ENCODE data around the gene TSSK6. TPM values are rescaled to one million over a fixed set of nuclear protein-coding genes. Genes with fewer than 3 reads are reported as not detected.

TSSK6 gene
- total RNA-seq, 2 experiments from 2014 or later, result 4.5 TPM

DNA sequence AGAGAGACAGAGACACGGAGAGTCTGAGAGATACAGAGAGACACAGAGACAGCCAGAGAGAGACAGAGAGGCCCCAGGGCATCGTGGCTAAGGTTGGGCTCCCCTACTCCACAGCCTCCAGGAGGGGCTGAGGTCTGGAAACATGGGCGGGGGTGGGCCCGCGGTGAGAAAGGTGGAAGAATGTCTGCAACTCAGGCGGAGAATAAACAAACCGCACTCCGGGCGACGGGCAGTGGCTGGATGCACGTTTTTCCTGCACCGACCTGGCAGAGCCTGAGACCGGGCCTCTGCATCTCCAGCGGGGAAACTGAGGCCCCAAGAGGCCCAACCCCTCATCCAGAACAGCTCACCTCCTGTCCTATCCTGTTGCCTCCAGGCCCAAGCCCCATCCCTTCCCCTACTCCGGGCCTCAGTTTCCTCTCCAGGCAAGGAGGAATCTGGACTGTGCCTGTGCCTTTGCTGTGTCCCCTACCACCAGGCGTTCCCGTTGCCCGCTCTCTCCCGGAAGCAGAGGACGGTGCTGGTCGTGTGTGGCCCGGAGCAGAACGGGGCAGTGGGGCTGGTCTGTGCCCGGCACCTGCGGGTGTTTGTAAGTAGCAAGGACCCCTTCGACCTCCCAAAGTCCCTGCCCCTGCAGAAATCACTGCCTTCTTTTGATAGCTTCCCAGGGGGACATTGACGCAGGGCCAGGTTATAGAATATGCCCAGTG lies 19.4 kb upstream of the TSSK6 start:
- H3K4me3 Mint-ChIP-seq, result no peak overlapping the region
- H3K27ac Mint-ChIP-seq, result no peak overlapping the region
- peaks cover 3% of the 10 kb centered on the region for H3K36me3 Mint-ChIP-seq (ENCODE audit: low read depth)
- no peak for DNase-seq
- no peaks in the 10 kb centered on the region for H3K9me3 Mint-ChIP-seq
- peaks cover 5% of the 10 kb centered on the region for H3K27me3 Mint-ChIP-seq (ENCODE audit: low read depth)
- intact Hi-C loops (cut with micrococcal nuclease), result loop anchor here (5.0 to 10.0 kb wide), 2 partner anchors 198 to 240 kb away; partner anchors contain the start of gene ZNF14
- CTCF ChIA-PET, result interaction anchor here (0.9 kb wide), 1 partner anchor 20 kb away, joined by 7 read pairs; no protein-coding TSS in a partner anchor
- peaks cover 25% of the 10 kb centered on the region for H3K4me1 Mint-ChIP-seq (ENCODE audit: low read depth)

DNA sequence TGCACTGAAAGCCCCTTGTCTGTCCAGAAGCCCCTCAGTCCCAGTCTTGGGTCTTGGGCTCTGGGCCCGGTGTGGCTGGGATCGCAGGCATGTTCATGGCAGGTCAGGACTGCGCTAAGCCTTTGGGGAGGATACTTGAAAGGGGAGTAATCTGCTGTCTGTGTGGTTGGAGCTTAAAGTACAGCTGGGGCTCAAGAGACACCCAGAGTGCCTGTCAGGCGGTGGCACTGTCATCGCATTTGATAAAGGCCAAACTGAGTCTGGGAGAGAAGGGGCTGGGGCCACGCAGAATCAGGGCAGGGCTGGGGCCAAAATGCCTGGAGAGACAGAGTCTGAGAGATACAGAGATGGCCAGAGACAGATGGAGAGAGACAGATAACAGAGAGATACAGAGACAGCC lies 18.5 kb upstream of the TSSK6 start:
- Mint-ChIP-seq H3K4me1 (ENCODE audit: low read depth) (peaks cover 21% of the 10 kb centered on the region), H3K27me3 (ENCODE audit: low read depth) (peaks cover 3% of the 10 kb centered on the region), H3K36me3 (ENCODE audit: low read depth) (peaks cover 5% of the 10 kb centered on the region), H3K9me3 (no peaks in the 10 kb centered on the region), H3K4me3 (no peak overlapping the region), H3K27ac (peak overlapping the region; percentile 63)
- no peak for DNase-seq
- CTCF ChIA-PET, result interaction anchor here (5.9 kb wide), 1 partner anchor 111 kb away, joined by 46 read pairs; the partner anchor contains the start of gene GMIP
- intact Hi-C loops (cut with micrococcal nuclease), result loop anchor here (2.0 to 10.0 kb wide), 2 partner anchors 21 to 241 kb away; no protein-coding TSS in a partner anchor

DNA sequence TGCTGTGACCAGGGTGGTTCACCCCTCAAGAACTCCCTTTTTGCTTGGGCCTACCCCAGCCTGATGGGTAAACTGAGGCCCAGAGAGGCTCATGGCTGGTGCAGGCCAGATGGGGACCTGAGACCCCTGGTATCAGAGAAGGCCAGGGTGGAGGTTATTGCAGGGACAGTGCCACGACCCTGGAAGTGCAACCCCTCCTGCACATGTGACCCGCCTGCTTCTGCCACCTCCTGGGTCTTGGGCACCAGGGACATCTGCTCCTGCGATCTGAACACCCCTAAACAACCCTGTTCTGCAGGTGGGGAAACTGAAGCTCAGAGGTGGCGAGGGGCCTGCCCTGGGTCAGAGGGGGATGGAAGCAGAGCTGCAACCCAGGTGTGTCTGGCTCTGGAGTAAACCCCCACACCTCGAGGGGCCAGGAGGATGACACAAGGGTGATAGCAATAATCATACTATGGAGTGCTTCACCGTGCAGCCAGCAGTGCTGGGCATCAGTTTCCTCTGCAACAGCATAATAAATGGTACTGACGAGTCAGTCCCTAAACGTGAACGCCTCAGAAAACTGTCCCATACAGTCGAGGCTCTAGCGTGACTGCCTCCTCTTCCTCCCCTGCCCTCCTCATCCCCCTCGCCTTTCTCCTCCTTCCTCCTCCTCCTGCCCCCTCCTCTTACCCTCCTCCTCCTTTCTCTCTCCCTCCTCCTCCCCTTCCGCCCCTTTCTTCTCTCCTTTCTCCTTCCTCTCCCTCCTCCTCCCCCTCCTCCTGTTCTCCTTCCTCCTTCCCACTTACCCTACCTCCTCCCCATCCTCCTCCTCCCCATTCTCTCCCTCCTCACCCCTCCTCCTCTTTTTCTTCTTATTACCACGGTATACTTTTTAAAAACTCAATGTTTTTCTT lies 17.7 kb upstream of the TSSK6 start:
- no peak for DNase-seq
- Mint-ChIP-seq H3K4me1 (ENCODE audit: low read depth) (peaks cover 16% of the 10 kb centered on the region), H3K27me3 (ENCODE audit: low read depth) (no peaks in the 10 kb centered on the region), H3K27ac (no peak overlapping the region), H3K36me3 (ENCODE audit: low read depth) (peaks cover 5% of the 10 kb centered on the region), H3K4me3 (no peak overlapping the region), H3K9me3 (no peaks in the 10 kb centered on the region)
- intact Hi-C loops (cut with micrococcal nuclease), result loop anchor here (1.0 to 10.0 kb wide), 4 partner anchors 22 to 426 kb away; partner anchors contain the start of gene GMIP
- CTCF ChIA-PET, result interaction anchor here (0.6 to 5.9 kb wide), 30 partner anchors 8 to 485 kb away, joined by 3 to 46 read pairs (median 5); partner anchors contain the start of genes GMIP, NDUFA13, PBX4 and TSSK6

DNA sequence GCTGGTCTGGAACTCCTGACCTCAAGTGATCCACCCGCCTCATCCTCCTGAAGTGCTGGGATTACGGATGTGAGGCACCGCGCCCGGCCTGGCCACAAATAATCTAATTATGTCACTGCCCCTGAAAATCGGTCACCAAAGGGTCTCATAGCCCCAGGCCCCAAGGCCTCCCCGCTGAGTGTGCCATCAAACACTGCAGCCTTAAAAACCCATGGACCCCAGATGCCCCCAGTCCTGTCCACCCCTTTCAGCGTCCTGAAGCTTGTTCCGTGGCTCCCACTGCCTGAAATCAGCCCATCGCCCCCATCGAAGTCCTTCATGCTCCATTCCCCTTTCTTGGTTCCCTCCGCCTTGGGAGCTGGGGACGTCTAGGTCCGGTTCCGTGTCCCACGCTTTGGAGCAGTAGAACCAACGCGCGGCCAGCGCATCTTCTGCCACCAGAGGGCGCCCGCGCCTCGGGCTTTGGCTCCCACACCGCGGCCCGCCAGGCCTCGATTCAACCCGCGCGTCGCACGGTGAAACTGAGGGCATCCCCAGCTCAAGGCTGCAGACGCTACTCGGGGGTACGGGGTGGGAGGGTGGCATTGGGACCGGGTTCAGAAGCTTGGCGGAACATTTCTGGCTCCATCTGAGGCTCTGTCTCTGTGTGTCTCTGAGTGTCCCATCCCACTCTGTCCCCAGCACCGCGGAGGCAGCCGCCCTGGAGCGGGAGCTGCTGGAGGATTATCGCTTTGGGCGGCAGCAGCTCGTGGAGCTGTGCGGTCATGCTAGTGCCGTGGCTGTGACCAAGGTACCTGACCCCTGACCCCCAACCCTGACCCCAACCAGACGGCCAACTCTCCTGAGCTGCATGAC lies 16.8 kb upstream of the TSSK6 start:
- peaks cover 5% of the 10 kb centered on the region for H3K36me3 Mint-ChIP-seq (ENCODE audit: low read depth)
- H3K9me3 Mint-ChIP-seq, result no peaks in the 10 kb centered on the region
- H3K4me1 Mint-ChIP-seq (ENCODE audit: low read depth), result peaks cover 12% of the 10 kb centered on the region
- DNase-seq, result peak; percentile 88
- no peaks in the 10 kb centered on the region for H3K27me3 Mint-ChIP-seq (ENCODE audit: low read depth)
- H3K4me3 Mint-ChIP-seq, result no peak overlapping the region
- no peak overlapping the region for H3K27ac Mint-ChIP-seq
- intact Hi-C loops (cut with micrococcal nuclease), result loop anchor here (1.0 to 10.0 kb wide), 4 partner anchors 23 to 427 kb away; partner anchors contain the start of gene GMIP
- CTCF ChIA-PET, result interaction anchor here (0.6 to 5.9 kb wide), 33 partner anchors 9 to 486 kb away, joined by 3 to 46 read pairs (median 5); partner anchors contain the start of genes GMIP, NDUFA13, PBX4 and TSSK6

DNA sequence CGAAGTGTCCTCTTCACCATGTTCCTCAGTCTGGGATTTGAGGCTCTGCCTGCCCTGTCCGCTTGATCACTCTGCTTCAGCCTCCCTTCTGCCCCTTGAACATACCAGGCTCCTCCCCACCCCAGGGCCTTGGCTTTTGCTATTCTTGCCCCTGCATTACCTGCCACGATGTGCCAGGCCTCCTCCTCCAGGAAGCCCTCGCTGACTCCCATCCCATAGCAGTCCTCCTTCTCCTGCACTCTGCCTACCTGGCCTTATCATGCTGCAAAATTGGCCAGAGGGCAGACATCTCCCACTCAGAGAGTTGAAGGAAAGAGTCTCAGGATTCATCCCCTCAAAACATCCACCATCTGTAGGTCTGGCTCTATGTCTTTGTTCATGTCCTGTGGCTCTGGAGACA lies 15.5 kb upstream of the TSSK6 start:
- peaks cover 9% of the 10 kb centered on the region for H3K4me1 Mint-ChIP-seq (ENCODE audit: low read depth)
- DNase-seq, result no peak
- H3K9me3 Mint-ChIP-seq, result no peaks in the 10 kb centered on the region
- CTCF ChIA-PET, result interaction anchor here (0.6 to 5.9 kb wide), 8 partner anchors 10 to 463 kb away, joined by 3 to 46 read pairs (median 8); partner anchors contain the start of genes GMIP and NDUFA13
- peaks cover 5% of the 10 kb centered on the region for H3K36me3 Mint-ChIP-seq (ENCODE audit: low read depth)
- H3K27me3 Mint-ChIP-seq (ENCODE audit: low read depth), result no peaks in the 10 kb centered on the region
- no peak overlapping the region for H3K4me3 Mint-ChIP-seq
- intact Hi-C loops (cut with micrococcal nuclease), result loop anchor here (10.0 kb wide), 1 partner anchor 244 kb away; no protein-coding TSS in a partner anchor
- no peak overlapping the region for H3K27ac Mint-ChIP-seq

DNA sequence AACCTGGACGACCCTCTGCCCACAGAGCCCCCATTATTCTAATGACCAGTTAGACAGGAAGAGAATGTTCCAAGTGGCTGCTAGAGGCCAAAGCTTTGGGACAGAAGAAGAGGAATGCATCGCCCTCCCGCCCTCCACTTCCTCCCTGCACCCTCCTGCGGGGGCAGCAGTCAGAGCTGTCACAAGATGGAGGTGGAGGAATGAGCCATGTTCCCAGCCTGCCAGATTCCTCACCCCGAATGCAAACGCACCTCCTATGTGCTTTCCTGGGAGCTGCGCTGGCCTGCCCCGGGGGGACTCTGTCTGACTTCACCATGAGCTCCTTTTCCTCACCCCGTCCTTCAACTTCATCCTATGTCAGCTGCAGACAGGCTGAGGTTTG lies 15.1 kb upstream of the TSSK6 start:
- Mint-ChIP-seq H3K9me3 (no peaks in the 10 kb centered on the region), H3K27me3 (ENCODE audit: low read depth) (no peaks in the 10 kb centered on the region), H3K4me3 (no peak overlapping the region), H3K36me3 (ENCODE audit: low read depth) (peaks cover 5% of the 10 kb centered on the region), H3K4me1 (ENCODE audit: low read depth) (peaks cover 9% of the 10 kb centered on the region), H3K27ac (no peak overlapping the region)
- no peak for DNase-seq
- intact Hi-C loops (cut with micrococcal nuclease), result loop anchor here (10.0 kb wide), 1 partner anchor 244 kb away; no protein-coding TSS in a partner anchor
- CTCF ChIA-PET, result interaction anchor here (1.1 to 5.9 kb wide), 5 partner anchors 11 to 132 kb away, joined by 3 to 46 read pairs (median 5); partner anchors contain the start of genes GMIP and NDUFA13

DNA sequence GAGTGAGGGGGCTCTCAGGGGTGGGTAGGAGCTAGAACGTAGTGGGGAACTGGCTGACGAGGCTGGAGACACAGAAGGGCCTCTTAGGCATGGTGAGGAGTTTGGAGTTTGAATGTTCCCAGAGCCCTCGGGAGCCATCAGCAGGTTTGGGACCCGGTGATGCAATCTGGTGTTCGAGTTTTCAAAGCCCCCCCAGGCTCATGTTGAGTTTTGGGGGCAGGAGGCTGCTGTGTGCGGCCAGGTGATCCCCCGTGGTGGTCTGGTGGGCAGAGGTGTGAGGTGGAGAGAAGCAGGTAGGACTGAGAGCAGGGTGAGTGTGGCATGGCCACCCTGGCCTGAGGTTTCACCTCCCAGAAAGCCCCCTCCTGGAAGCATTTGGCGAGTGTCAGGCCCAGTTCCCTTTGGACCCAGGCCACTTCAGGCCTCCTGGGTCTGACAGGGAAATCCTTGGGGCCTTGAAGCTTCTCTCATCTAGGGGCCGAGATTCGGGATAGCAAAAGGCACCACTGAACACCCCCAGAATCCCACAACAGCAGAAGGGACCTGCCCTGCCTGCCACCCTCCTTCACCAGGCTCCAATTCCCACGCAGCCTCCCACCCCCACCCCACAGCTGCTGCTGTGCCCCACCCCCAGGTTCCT lies 14.6 kb upstream of the TSSK6 start:
- DNase-seq, result no peak
- no peaks in the 10 kb centered on the region for H3K9me3 Mint-ChIP-seq
- H3K4me1 Mint-ChIP-seq (ENCODE audit: low read depth), result peaks cover 9% of the 10 kb centered on the region
- intact Hi-C loops (cut with micrococcal nuclease), result loop anchor here (10.0 kb wide), 1 partner anchor 245 kb away; no protein-coding TSS in a partner anchor
- H3K27me3 Mint-ChIP-seq (ENCODE audit: low read depth), result no peaks in the 10 kb centered on the region
- no peak overlapping the region for H3K4me3 Mint-ChIP-seq
- H3K36me3 Mint-ChIP-seq (ENCODE audit: low read depth), result peaks cover 5% of the 10 kb centered on the region
- H3K27ac Mint-ChIP-seq, result peak overlapping the region; percentile 30
- CTCF ChIA-PET, result interaction anchor here (1.1 to 5.9 kb wide), 5 partner anchors 11 to 132 kb away, joined by 3 to 46 read pairs (median 5); partner anchors contain the start of genes GMIP and NDUFA13

DNA sequence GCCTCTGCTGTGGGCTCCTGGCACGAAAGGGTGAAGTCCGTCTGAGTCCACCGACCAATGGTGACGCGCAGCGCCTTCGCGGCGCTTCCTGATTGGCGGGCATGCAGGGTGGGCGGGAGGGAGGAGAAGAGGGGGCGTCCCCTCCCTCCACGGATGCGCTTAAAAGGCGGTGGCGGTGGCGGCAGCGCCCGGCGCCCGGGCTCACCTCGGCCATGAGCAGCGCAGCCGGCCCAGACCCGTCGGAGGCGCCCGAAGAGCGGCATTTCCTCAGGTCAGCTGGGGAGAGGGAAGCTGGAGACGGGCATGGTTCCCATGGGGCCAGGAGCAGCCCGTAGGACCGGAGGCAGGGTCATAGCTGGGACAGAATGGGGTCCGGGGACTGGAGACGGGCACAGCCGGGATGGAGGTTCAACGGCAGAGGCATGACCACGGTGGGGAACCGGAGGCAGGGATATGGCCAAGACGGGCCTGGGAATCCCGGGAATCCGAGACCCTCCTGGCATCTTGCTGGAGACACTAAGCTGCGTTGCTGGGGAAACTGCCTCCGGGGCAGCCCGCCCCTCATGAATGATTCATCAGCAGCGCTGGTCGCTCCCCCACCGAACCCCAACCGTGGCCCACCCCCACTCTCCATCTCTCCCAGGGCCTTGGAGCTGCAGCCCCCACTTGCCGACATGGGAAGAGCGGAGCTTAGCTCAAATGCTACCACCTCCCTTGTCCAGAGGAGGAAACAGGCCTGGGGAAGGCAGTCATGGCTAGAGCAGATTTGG lies 13.6 kb upstream of the TSSK6 start, which contains the start of gene YJEFN3:
TSS of gene YJEFN3 (plus strand) at position 191 of the 770 bp plus-strand sequence. CDS start at position 213, 22 bp downstream.
- H3K27ac Mint-ChIP-seq, result peak within 1 kb of the TSS; percentile 30
- H3K36me3 Mint-ChIP-seq (ENCODE audit: low read depth), result peaks cover 5% of the 10 kb centered on the region
- no peak for DNase-seq
- CTCF ChIA-PET, result interaction anchor here (0.6 to 5.9 kb wide), 3 partner anchors 99 to 139 kb away, joined by 3 to 46 read pairs (median 4); partner anchors contain the start of gene GMIP
- no peak within 1 kb of the TSS for H3K4me3 Mint-ChIP-seq
- peaks cover 8% of the 10 kb centered on the region for H3K4me1 Mint-ChIP-seq (ENCODE audit: low read depth)
- intact Hi-C loops (cut with micrococcal nuclease), result no loop called here
- no peaks in the 10 kb centered on the region for H3K27me3 Mint-ChIP-seq (ENCODE audit: low read depth)
- H3K9me3 Mint-ChIP-seq, result no peaks in the 10 kb centered on the region

DNA sequence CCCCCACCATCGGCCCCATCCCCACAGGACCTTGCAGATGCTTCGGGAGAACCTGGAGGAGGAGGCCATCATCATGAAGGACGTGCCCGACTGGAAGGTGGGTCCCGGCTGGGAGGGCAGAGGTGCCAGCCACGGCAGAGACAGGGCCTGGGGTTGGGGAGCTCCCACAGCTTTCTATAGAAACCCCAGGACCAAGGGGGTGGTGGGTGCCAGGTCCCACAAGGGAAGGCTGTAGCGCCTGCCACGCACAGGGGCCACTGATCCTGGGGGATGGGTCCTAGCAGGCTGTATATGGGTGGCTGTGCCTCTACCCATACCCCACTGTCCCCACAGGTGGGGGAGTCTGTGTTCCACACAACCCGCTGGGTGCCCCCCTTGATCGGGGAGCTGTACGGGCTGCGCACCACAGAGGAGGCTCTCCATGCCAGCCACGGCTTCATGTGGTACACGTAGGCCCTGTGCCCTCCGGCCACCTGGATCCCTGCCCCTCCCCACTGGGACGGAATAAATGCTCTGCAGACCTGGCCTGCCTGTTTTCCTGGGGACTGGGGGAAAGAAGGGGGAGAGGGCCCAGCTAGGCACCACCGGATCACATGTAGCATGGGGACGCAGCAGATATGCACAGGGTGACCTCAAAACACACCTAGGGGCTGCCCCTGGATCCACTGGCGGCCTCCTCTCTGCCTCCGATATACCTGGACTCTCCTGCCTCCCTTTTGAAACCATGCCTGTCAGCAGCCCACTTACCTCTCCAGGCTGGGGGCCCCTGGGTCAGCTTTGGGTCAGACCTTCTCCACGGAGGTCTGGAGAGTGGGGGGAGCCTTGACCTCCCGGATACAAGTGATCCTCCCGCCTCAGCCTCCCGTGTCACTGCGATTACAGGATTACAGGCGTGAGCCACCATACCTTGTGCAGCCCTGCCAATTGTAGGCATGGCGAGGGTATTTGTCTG lies 12.6 kb upstream of the TSSK6 start:
- CTCF ChIA-PET, result interaction anchor here (5.9 kb wide), 1 partner anchor 117 kb away, joined by 46 read pairs; the partner anchor contains the start of gene GMIP

More for the DNA sequence above, 12.6 kb upstream of the TSSK6 start:
- no peak overlapping the region for H3K4me3 Mint-ChIP-seq
- H3K4me1 Mint-ChIP-seq (ENCODE audit: low read depth), result peaks cover 9% of the 10 kb centered on the region
- no peaks in the 10 kb centered on the region for H3K9me3 Mint-ChIP-seq
- DNase-seq, result no peak
- peaks cover 5% of the 10 kb centered on the region for H3K36me3 Mint-ChIP-seq (ENCODE audit: low read depth)
- no peaks in the 10 kb centered on the region for H3K27me3 Mint-ChIP-seq (ENCODE audit: low read depth)
- H3K27ac Mint-ChIP-seq, result no peak overlapping the region
- intact Hi-C loops (cut with micrococcal nuclease), result no loop called here
